GM21390 (cell line): ENCODE data around the gene TTC3.
"Not testable (repeated sequence)": the region's sequence is repeated elsewhere in the genome, so short reads cannot be mapped to it uniquely, and the experiment has no call there.

ENCODE experiments used
- ATAC-seq: cut with Tn5 transposase; IDR thresholded peaks from one replicate; pipeline ENCODE4 v1.9.1; 2021; ENCODE audit not compliant: unreplicated experiment

The TTC3 gene, protein sequence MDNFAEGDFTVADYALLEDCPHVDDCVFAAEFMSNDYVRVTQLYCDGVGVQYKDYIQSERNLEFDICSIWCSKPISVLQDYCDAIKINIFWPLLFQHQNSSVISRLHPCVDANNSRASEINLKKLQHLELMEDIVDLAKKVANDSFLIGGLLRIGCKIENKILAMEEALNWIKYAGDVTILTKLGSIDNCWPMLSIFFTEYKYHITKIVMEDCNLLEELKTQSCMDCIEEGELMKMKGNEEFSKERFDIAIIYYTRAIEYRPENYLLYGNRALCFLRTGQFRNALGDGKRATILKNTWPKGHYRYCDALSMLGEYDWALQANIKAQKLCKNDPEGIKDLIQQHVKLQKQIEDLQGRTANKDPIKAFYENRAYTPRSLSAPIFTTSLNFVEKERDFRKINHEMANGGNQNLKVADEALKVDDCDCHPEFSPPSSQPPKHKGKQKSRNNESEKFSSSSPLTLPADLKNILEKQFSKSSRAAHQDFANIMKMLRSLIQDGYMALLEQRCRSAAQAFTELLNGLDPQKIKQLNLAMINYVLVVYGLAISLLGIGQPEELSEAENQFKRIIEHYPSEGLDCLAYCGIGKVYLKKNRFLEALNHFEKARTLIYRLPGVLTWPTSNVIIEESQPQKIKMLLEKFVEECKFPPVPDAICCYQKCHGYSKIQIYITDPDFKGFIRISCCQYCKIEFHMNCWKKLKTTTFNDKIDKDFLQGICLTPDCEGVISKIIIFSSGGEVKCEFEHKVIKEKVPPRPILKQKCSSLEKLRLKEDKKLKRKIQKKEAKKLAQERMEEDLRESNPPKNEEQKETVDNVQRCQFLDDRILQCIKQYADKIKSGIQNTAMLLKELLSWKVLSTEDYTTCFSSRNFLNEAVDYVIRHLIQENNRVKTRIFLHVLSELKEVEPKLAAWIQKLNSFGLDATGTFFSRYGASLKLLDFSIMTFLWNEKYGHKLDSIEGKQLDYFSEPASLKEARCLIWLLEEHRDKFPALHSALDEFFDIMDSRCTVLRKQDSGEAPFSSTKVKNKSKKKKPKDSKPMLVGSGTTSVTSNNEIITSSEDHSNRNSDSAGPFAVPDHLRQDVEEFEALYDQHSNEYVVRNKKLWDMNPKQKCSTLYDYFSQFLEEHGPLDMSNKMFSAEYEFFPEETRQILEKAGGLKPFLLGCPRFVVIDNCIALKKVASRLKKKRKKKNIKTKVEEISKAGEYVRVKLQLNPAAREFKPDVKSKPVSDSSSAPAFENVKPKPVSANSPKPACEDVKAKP (N-terminal part only)

DNA sequence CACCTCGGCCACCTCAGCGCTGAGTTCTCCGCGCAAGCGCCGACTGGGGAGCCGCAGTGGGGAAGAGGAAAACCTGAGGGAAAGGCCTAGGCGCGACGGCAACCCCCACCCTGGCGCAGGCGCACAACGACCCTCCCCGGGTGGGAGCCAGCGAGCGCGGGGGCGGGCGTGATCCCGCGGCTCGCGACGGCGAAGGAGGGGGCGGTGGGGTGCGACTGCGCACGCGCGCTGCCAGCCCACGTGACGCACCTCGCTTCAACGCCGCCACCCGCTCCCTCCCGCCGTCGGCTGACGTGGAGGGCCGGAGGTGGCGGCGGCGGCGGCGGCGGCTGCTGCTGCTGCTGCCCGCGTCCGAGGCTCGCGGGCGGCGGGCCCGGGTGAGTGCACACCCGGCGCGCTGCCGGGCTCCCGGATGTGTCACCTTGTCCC is at the start of gene TTC3, which contains the start of gene PIGP:
Gene TTC3 (plus strand): TSS at position 267 of the 429 bp plus-strand sequence. CDS start 14,004 bp downstream, outside the sequence.
Gene PIGP (minus strand): TSS at position 84 of the 429 bp plus-strand sequence. CDS start 556 bp downstream, outside the sequence.
- peak; percentile 62 for ATAC-seq

DNA sequence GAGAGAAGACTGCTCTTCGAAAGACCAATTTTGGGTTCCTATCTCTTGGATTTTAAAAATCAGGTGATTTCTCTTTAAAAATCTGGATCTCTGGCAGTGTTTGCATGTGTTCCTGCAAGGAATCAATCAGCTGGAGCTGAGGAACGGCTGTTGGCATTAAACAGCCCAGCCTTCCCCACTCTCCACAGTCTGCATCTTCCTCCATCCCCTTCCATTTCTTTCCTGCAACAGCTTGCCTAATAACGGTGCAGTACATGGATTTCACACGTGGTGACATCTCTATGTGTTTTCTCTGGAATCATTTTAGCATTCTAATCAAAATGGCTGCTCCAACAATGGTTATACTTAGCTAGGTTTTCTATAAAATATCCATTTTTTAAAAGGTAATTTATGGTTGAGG is 46.6 kb upstream of the TTC3 start:
- no peak for ATAC-seq

DNA sequence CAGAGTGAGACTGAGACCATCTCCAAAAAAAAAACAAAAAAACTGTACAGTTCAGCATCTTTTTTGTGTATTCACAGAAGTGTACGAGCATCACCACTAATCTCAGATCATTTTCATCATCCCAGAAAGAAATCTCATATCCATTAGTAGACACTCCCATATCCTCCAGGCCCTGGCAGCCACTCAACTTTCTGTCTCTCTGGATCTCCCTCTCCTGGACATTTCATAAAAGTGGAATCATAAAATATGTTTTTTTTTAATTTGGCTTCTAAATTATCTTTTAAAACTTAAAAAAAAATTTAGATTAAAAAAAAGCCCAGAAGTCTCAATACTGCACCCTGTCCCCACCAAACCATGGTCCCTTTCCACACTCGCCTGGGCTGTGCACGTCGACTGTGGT is 44.5 kb upstream of the TTC3 start:
- ATAC-seq = no peak

DNA sequence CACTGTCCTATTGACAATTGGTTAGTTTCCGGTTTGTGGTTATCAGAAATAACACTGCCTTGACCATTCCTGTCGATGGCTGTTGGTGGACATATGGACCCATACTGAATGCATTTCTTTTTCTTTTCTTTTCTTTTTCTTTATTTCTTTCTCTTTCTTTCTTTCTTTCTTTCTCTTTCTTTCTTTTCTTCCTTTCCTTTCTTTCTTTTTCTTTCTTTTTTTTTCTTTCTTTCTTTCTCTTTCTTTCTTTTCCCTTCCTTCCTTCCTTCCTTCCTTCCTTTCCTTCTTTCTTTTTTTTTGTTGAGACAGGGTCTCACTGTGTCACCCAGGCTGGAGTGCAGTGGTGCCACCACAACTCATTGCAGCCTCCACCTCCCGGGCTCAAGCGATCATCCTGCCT is 42.2 kb upstream of the TTC3 start:
- no peak for ATAC-seq

DNA sequence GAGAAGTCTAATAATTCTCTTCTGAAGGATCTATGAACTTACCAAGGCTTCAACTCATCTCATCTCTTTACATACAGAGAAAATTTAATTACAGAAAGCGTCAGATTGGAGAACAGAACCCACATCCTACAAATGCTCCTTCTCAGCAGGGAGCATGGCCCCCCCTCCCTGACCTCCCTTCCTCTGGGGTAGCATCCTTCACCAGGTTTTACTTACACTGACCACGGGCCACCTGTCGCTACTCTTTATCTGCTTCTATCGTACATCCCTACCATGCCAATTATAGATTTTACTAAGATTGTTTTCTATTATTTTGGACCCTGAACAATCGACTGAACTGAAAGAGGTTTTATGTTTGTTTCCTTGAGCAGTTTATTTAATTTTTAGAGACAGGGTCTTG is 40.8 kb upstream of the TTC3 start:
- no peak for ATAC-seq

DNA sequence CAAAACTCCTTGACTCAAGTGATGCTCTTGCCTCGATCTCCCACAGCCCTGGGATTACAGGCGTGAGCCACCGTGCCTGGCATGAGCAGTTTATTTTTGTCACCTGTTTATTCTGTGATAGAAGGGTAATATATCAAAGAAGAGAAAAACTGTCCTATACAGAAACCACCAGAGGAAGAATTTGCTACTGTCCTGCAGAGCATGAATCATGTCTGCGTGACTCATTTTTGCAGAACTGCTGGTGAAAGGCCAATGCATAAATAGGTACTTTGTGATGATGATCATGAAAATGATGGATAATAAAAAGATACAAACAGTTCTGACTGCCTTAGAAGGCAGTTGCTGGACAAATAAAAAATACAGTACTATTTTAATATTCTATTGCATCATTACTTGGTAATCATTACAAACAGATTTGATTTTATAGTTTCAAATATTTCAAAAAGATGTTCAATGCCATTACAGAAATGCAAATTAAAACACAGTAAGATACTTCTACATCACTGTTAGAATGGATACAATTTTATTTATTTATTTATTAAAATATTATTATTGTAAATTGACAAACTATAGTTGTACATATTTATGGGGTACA is 40.1 kb upstream of the TTC3 start:
- no peak for ATAC-seq

DNA sequence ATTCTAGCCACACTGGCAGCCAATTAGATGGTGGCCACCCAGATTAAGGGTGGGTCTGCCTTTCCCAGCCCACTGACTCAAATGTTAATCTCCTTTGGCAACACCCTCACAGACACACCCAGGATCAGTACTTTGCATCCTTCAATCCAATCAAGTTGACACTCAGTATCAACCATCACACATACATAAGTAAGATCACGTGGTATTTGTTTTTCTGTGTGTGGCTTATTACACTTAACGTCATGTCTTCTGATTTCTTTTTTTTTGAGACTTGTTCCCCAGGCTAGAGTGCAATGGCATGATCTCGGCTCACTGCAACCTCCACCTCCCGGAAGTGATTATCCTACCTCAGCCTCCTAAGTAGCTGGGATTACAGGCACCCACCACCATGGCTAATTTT is 38.7 kb upstream of the TTC3 start:
- not testable (repeated sequence) for ATAC-seq

DNA sequence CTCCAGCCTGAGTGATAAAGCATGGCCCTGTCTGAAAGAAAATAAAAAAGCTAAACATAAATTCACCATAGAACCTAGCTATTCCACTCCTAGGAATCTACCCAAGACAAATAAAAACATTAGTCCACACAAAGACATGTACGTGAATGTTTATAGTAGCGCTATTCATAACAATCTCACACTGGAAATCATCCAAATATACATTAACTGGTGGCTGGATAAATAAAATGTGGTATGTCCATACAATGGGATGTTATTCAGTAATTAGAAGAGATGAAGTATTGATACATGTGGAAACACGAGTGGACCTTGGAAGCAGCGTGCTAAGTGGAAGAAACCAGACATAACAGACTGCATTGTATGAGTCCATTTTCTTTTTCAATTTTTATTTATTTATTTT is 36.9 kb upstream of the TTC3 start:
- ATAC-seq = no peak

DNA sequence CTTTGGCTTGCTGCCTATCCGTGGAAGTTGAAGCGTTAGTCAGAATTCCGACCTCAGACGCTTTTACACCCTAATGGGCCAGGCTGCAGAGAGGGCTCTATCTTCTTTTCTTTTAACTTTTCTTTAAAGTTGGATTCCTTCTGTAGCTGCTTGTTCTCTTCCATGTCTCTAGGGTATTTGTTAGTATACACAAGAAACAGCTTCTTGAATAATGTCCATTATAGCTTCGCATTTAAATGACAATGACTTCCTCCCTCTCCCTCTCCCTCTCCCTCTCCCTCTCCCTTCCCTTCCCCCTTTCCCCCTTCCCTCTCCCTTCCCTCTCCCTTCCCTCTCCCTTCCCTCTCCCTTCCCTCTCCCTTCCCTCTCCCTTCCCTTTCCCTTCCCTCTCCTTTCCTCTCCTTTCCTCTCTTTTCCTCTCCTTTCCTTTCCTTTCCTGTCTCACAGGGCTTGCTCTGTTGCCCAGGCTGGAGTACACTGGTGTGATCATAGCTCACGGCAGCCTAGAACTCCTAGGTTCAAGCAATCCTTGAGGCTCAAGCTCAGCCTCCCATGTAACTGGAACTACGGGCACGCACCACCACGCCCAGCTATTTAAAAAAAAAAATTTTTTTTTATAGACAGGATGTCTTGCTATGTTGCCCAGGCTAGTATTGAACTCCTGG is 33.5 kb upstream of the TTC3 start:
- no peak for ATAC-seq

DNA sequence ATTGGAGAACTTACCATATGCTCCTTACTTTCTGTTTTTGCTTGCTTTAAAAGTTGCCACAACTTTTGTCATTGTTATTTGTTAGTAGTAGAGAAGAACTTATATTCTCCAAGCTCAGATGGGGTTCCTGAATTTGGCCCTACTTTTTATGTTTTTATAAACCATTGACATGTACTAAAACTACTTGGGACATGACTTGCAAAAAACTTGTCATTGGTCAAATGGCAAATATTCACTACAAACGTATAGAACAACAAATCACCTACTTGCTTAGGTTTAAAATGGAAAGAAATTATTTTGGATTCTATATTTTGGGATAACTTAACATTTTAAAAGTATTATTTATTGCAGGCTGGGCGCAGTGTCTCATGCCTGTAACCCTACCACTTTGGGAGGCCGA is 32.8 kb upstream of the TTC3 start:
- ATAC-seq = no peak

DNA sequence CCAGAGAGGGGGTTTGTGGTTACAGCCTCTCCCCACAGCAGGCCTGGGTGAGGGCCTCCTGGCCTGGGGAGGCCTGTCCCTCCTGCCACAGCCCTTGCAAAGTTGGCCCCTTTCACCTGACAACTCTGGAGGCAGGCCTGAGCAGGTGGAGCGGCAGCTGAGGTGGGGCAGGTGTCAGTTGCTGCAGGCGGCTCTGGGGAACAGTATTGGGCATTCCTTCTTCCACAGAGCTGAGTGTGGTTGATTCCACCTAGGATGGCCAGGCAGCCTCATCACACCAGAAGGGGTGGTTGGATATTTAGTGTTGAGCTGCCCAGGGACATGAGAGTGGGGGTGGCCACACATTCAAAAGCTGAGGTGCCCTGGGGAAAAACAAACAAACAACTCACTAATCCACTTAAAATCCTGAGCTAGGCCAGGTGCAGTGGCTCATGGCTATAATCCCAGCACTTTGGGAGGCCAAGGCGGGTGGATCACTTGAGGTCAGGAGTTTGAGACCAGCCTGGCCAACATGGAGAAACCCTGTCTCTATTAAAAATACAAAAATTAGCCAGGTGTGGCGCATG is 31.3 kb upstream of the TTC3 start:
- no peak for ATAC-seq

DNA sequence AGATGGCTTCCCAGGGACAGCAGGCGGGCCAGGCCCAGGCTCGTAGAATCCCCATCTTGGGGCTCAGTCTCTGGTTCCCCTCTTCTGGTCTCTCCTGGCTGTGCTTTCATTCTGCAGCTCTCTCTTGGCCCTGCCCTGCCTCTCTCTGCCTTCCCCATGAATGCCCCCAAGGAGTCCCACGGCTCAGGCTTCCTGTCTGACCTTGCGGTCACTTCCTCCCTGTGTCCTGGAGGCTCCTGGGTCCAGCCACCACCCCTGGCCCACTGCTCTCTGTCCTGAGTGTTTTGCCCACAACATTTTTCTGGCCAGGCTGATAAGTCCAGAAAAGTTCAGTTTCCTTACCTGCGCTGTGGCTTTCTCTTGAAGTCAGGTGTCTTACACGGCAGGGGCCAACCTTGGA is 29.2 kb upstream of the TTC3 start:
- no peak for ATAC-seq

DNA sequence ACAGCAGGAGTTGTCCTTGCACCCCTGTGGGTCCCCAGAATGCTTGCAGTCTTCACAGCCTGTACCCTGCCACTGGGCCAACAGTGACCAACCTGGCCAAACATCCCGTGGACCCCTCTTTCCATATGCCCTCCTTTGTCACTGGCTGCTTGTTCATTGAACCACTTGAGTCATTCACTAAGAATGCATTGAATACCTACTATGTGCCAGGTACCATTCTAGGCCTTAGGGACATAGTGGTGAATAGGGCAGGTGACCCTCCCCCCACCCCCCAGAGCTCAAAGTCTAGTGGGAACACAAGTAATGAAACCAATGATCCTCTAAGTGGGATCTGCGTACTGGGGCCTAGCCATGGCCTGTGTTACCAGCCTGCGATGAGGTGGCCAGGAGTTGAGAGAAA is 28.4 kb upstream of the TTC3 start:
- no peak for ATAC-seq

DNA sequence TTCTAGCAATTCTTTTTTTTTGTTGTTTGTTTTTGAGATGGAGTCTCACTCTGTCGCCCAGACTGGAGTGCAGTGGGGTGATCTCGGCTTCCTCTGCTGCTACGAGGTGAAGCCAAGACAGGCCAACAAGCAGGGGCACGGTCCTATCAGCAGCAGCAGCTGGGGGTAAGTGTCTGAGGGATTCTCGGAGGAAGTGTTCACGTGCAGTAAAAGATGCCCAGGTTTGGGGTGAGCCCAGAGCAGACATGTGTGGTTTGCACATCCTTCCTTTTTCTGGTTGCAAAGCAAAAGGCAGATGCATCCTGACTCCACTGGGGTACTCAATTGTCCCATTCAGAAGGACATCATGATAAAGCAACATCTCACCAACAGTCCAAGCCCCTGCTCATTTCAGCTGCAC is 27.9 kb upstream of the TTC3 start:
- no peak for ATAC-seq

DNA sequence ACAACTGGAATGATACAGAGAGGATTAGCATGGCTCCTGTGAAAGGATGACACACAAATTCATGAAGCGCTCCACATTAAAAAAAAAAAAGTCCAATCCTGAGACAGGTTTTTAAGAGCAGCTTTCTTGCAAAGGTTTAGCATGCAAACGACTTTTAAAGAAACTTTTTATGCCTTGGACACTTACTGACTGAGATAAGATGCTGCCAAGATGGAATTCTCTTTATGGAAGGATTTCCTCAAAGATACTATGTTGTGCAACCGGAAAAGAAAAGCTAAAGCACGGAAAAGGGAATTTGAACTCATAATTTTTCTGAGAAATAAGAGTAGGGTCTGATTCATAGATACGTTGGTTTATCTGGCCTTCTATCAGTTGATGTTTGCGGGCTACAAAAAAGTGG is 27.5 kb upstream of the TTC3 start:
- no peak for ATAC-seq

DNA sequence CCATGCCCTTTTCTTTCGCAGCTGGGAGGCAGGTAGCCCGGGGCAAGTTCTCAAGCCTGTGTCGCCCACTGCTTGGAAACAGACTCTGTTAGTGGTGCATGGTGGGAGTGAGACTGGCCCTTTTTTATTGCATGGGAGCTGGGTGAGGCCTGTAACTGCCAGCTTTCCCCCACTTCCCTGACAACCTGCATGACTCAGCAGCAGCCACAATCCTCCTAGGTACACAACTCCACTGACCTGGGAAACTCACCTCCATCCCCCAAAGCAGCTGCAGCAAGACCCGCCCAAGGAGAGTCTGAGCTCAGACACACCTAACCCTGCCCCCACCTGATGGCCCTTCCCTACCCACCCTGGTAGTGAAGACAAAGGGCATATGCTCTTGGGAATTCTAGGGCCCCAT is 26.0 kb upstream of the TTC3 start:
- ATAC-seq = no peak

DNA sequence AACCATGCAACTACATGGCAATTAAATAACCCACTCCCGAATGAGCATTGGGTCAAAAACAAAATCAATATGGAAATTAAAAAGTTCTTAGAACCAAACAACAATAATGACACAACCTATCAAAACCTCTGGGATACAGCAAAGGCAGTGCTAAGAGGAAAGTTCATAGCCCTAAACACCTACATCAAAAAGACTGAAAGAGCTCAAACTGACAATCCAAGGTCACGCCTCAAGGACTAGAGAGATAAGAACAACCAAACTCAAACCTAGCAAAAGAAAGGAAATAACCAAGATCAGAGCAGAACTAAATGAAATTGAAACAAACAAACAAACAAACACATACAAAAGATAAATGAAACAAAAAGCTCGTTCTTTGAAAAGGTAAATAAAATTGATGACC is 23.3 kb upstream of the TTC3 start:
- ATAC-seq = not testable (repeated sequence)

DNA sequence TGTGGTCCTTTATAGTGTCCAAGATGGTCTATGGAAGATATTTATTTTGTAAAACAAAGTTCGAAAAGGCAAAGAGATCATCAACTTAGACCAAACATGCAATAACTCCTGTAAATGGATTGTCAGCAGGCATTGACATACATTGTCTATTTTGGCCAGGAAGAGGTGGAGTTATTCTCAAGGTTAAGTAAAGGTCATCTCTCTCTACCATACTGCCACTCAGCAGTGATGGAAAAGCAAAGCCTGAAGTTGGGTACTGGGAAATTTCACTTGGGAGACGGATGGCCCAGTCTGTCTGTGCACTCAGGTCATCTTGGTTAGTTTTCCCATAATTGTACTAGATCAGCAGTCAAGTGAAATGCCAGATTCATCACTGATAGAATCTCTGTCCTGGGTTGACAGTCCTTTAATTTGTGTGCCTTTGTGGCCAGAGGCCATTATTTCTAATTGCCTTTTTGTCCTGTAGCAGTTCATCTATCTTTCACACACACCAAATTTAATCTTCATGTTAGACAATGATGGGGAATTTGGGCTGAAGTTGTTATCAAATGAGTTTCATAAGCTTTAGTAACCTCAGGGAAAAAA is 17.7 kb upstream of the TTC3 start:
- no peak for ATAC-seq

DNA sequence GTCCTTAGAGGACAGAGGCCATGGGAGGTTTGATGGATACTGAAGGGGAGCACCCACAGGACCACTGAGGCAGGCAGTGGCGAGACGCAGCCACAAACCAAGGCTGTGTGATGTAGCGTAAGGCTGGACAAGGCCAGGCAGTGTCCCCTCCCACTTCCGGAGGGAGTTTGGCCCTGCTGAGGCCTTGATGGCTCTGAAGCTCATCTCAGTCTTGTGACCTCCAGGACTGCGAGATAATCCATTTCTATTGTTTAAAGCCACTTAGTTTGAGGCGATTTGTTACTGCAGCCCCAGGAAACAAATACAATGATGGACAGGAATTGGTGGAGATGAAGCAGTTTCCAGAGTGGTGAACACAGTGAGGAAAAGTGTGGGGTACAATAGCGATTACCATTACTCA is 15.4 kb upstream of the TTC3 start:
- no peak for ATAC-seq

DNA sequence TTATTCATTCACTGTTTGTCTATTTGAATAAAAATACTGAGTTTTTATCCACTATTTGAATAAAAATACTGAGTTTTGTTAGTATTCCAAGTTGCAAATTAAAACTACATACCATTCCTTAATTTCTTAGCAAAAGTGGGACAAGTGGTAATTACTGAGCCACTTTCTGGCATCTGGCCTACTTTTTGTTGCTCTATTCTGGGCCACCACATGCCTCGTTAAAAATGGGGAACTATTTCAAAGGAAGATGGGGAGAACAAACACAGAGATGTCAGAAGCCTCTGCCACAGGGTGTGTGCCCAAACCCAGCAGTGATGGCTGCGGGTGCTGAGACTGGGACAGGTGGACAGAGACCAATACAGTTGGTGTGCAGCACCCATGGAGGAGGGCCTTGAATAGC is 14.8 kb upstream of the TTC3 start:
- no peak for ATAC-seq
